Non-pigmented ciliary epithelial cell (primary cell): ENCODE results near the gene KRTAP3-2.

Experiments
- DNase-seq: peaks from one replicate; pipeline ENCODE4 v3.0.0-alpha.2; 2010; ENCODE audit warnings: low read depth

The KRTAP3-2 gene

DNA sequence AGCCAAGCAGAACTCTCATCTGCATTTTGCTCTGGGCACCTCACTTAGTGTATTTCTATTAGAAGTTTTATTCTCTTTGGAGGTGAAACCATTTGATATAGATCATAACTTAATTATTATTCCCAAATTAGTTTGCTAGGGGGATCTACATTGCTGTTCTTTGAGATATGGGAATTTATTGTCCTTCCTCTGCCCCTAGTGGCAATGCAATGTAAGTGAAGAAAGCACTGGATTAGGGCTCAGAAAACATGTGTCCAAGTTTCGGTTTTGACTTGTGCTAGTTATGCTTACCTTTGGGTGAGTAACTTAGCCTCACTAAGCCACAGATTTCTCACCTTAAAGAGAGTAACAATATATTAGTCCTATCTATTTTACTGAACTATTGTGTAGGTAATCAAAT is 35.9 kb downstream of the KRTAP3-2 start:
- no peak for DNase-seq

DNA sequence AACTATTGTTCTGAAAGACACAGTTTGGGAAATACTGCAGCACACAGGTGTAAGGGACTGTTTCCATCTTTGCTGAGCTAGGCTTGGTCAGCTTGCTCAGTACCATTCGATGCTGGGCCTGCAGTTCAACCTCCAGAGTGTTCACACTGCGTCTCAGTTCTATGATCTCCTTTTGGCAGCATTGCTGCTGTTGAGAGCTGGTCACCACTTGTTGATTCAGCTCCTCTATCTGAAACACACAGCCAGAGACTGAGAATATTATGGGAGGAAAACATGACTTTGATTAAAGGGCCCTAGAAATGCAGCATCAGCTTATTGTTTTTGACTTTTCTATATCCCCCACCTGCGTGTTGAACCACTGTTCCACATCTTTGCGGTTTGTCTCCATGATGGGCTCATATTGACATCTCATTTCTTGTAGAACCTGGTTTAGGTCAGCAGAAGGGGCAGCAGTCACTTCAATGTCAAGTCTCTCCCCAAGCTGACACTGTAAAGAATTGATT is 37.6 kb downstream of the KRTAP3-2 start:
- no peak for DNase-seq

DNA sequence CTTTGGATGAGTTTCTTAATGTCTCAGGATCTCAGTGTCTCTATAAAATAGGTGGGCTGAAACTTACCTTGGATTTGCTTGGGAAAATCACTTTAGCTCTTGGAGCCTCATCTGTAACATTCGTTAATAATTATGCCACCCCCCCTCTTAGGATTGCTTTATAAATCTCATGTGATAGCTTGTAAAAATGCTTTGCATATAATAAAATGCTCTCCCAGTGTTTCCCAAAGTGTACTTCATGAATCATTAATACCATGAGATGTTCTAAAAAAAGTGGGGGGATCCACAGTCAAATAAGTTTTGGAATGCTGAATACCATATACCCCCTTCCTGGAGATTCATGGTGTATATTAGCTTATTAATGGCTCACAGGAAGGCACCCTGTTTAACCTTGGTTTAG is 38.1 kb downstream of the KRTAP3-2 start:
- no peak for DNase-seq

DNA sequence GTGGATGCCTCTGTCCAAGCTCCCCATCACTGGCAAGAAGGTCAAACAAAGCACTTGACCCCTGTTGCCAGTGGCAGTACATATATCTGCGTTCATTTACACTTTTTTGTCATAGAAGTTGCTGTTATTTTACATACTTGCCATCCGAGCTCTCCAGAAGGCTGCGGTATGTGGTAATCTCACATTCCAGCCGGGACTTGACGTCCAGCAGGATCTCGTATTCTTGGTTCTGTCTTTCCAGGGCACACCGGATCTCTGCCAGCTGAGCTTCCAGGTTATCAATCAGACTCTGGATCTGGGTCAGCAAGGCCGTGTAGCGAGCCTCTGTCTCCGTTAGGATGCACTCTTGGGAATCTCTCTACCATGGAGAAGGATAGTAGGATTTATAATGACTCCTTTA is 39.6 kb downstream of the KRTAP3-2 start:
- no peak for DNase-seq

DNA sequence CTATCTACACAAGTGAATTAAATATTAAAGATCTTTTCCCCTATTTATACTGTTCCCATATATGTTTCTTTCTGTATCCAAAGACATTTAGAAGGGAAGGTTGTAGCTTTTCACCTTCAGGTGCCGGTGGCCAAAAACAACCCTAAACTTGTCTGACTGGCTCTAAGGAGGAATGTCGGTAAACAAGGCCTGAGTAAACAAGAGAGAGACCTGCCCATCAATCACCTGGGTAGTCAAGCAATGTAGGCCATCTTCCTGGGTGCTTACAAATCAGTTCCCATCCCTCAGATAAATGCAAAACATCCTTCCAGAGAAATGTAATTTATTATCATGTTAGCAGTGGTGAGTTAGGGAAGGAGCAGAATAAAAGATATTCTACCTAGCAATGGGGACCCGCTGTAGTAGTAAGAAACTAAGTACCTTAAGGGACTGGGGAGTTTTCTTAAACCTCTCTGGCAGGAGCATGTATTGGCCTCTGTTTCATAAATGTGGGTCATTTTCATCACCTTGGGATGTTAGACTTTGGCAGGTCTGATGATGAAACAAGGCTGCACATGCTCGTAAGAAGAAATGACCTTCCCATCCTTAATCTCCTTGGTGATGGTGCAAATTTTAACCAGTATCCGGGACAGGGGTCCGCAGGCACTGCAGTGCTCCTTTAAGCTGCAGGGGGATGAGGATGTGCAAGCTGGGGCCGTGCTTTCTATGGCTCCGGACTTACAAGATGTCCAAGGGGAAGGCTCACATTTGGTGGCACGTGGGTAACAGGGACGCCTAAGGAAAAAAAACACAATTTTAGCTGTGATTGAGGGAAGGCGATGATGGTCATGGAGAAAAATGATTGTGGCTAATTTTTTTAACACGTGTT is 41.4 kb downstream of the KRTAP3-2 start:
- no peak for DNase-seq

DNA sequence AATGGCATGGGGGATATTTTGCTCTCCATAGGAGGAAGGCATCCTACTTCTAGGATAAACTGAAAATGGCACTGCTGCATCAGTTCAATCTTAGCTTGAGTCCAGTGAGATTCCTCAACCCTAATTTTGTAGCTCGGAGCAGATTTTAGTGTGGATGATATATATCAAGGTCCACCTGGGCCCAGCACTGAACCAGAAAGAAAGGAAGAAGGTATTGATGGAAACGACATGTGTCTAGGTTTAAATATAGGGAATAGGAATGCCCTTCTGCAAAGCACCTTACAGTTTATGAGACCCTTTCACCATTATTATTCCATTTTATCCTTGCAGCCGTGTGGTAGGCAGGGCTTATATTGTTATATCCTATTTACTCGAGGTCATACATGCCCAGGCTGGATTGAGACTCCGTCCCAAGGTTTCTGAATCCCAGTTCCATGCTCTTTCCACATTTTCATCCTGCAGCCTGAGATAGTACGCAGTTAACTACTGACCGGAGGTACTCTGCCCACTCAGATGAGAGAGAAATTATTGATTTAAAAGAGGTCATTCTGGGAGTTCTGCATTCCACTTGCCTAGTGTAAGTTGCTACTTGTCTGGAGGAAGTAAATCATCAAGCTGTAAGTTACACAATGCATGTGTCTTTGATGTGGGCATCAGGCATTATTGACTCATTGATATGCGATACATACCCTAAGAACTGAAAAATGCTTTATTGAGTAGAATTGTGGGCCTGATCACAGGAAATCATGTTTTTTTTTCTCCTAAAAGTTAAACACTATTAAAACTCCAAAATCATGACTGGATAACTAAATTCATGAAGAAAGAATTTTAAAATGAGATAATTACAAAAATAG is 43.1 kb downstream of the KRTAP3-2 start:
- DNase-seq = peak; percentile 99

DNA sequence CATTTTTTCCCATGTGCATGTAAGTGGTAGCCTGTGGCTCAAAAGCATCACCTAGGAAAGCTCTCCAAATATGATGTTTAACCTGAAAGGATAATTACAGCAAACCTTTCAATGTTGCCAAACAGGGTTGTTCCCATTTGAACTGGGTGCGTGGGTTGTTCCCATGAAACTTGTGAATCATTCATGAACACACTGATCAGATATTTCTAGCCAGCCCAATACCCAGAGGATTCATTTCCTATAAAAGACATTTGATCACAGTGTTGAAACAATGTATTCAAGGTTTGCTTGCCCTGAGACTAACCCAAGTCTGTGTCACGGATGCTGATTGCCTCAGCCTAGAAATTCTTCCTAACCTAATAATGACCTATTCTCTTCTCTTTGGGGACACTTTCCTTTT is 45.8 kb downstream of the KRTAP3-2 start:
- peak; percentile 98 for DNase-seq

DNA sequence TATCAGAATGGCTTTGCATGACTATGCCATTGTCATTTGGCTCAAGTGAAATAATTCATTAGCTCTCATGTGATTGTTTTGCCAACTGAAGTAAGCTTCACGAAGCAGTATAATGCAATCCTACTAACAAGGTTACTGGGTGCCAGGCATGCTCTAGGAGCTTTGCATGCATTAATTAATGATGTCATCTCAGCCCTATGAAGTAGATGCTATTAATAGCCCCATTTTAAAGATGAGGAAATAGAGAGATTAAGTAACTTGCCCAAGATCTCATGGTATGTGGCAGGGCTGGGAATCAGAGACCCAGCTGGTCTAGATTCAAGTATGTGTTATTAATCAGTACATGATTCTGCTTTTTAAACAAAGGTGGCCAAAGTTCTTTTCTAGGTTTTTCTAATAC is 47.0 kb downstream of the KRTAP3-2 start:
- peak; percentile 91 for DNase-seq

DNA sequence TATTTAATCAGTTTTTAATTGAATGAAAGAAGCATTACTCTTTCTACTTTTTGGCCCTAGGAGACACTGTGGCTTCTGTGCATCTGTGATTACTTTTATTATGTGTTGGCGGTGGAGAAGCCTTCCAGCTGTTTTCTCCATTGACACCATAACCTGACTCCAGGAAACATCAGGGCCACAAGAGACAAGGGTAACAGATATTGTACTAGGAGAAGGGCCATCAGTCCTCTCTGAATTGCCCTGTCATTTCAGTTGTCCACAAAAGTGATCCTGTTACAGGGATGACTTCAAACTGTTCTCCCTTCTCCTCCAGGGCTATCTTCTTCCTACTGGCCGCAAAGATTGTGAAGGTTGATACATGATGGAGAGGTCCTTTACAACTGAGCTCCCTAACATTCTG is 47.6 kb downstream of the KRTAP3-2 start:
- no peak for DNase-seq

DNA sequence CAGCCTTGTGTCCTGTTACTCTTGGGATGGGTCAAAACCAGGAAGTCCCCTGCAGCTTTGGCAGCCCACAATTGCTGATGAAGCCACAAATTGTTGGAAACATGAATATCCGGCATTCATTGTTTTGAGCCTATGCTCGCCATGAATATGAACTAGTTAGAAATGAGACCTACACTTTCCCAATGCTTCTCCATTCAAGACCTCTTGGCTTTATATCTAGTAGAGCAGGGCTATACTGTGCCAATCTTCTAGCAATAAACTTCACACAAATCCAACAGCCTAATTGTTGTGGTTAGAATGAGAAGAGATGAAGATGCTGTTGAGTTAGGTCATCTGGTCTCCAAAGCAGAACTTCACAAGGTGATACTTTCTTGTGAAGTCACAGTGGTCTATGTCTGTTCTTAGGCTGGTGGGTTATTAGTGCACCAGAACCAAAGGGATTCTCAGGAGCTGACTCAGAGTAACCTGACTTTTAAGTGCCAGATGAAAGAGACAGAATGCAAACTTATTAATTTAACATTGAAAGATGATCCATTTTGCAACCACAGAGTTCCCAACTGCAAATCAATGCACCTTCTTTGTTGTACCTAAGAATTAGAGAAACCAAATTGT is 48.6 kb downstream of the KRTAP3-2 start:
- DNase-seq = no peak

DNA sequence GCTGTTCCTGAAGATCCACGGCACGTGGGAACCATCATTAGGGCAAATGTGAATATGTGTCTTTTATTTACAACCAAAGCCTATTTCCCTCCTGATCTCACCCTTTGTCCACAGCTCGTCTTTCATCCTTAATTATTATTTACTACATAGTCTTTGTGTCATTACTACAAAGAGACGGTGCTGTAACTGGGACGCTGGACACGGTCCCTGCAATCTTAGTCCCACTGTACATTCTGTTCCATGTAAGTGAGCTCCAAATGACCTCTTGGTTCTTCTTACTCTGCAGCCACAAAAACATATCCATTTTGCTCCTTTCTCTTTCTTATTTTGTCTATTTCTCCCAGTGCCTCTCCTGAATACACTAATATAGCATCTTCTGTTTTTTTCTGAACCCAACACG is 49.5 kb downstream of the KRTAP3-2 start:
- DNase-seq = no peak

DNA sequence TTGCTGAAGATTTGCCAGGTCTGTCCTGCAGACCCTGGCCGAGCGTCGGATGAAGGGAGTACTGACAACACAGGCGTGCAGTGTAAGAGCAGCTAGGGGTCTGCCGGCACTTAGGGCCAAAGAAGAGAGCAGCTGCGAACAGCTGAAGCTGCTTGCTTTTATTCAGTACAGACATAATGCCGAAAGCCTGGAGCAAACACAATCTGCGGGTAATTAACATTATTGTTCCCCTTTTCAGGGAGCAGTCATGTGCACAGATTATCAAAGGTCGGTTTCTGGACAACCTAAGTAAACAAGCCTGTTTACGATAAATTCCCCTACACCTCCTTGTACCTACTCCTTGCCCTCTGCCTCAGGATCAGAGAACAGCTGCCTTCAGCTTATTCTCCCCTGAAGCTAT is 50.3 kb downstream of the KRTAP3-2 start:
- no peak for DNase-seq
